Effector memory CD4-positive, alpha-beta T cell (primary cell): ENCODE measurements around the gene ASTN2.

Experiments
- DNase-seq, 3 donors: peaks; one replicate each; pipeline ENCODE4 v3.0.0-alpha.2; 2020
- H3K27ac ChIP-seq: 2 replicates; pipeline ENCODE4 v1.7.0; 2013; ENCODE audit warnings: mild to moderate bottlenecking, low read length, moderate library complexity; ENCODE audit not compliant: insufficient read depth, poor library complexity, severe bottlenecking
- H3K27me3 ChIP-seq: replicated peaks from 2 replicates; pipeline ENCODE4 v1.7.0; 2013; ENCODE audit warnings: mild to moderate bottlenecking, low read length; ENCODE audit not compliant: insufficient read depth, control insufficient read depth, poor library complexity, severe bottlenecking
- H3K36me3 ChIP-seq: 2 replicates; pipeline ENCODE4 v1.7.0; 2013; ENCODE audit warnings: mild to moderate bottlenecking, low read length, moderate library complexity; ENCODE audit not compliant: control insufficient read depth, insufficient read depth
- H3K4me1 ChIP-seq: 2 replicates; pipeline ENCODE4 v1.7.0; 2013; ENCODE audit warnings: low read length, mild to moderate bottlenecking; ENCODE audit not compliant: control insufficient read depth, insufficient read depth, poor library complexity, severe bottlenecking
- H3K4me3 ChIP-seq: 2 replicates; pipeline ENCODE4 v1.7.0; 2013; ENCODE audit warnings: low read length, low read depth, mild to moderate bottlenecking; ENCODE audit not compliant: insufficient read depth, poor library complexity, severe bottlenecking
- H3K9me3 ChIP-seq: 2 replicates; pipeline ENCODE4 v1.7.0; 2013; ENCODE audit warnings: mild to moderate bottlenecking, low read length, moderate library complexity; ENCODE audit not compliant: control insufficient read depth

ASTN2 gene

GRCh38 chr9:117315236-117315635 lies 99.6 kb downstream of the ASTN2 start:
- Histone ChIP-seq H3K27me3 (no peaks in the 10 kb centered on the region), H3K4me1 (no peaks in the 10 kb centered on the region), H3K4me3 (no peak overlapping the region), H3K9me3 (no peaks in the 10 kb centered on the region), H3K27ac (no peak overlapping the region), H3K36me3 (no peaks in the 10 kb centered on the region)
- DNase-seq, result no peak

DNA sequence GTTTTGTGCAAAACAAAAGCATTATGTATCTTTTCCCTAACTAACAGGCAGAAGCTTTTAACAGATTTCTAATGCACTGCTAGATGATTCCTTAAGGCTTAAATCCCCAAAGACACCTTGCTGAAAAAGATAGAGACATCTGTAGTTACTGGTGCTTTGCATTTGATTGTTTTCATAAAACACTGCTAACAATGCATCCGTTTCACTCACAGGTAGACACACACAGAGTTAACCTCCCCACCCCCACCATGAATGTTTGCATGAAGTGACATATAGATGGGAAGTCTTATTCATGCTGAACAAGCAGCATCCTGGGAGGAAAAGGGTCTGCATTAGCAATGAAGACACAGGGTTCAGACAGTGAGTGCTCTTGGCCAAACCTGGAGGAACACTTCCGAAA lies 100.9 kb downstream of the ASTN2 start:
- Histone ChIP-seq H3K36me3 (no peaks in the 10 kb centered on the region), H3K9me3 (no peaks in the 10 kb centered on the region), H3K4me1 (no peaks in the 10 kb centered on the region), H3K27me3 (no peaks in the 10 kb centered on the region), H3K4me3 (no peak overlapping the region), H3K27ac (no peak overlapping the region)
- no peak for DNase-seq

DNA sequence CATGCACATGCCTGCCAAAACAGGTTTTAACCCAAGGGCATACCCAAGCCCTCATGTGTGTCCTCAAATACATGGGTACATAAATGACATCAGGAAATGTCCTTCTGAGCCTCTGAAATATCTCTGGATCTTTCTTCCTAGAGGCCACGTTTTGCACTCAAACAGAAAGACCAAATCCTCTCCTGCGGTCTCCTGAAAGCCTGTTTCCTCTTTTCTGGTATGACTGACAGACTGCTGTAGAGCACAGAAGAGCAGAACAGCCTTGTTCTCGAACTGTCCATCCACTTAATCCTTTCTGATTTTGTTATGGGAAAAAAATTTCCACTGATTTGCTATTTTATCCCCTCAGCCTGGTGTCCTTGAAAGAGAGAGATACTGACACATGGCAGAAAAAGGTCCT lies 107.2 kb downstream of the ASTN2 start:
- DNase-seq, result no peak
- no peak overlapping the region for H3K27ac ChIP-seq
- no peak overlapping the region for H3K4me3 ChIP-seq
- no peaks in the 10 kb centered on the region for H3K4me1 ChIP-seq
- H3K9me3 ChIP-seq, result no peaks in the 10 kb centered on the region
- no peaks in the 10 kb centered on the region for H3K36me3 ChIP-seq
- no peaks in the 10 kb centered on the region for H3K27me3 ChIP-seq

DNA sequence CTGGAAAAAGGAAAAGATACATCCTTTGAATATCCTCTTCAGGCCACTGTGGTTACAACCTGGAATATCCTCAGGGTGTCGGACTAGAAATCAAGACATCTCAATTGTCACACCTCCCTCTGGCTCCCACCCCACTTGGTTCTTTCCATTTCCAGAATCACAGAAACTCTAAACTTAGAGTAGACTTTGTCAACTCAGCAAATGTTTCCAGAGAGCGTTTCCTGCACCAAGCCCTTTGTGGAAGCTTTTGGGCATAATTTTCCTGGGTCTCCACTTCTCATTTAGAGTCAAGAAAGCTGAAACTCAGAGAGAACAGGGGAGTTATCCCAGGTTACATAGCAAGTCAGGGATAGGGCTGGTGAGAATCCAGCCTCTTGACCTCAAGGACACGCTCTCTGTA lies 108.8 kb downstream of the ASTN2 start:
- no peaks in the 10 kb centered on the region for H3K27me3 ChIP-seq
- no peak for DNase-seq
- H3K27ac ChIP-seq, result no peak overlapping the region
- H3K36me3 ChIP-seq, result no peaks in the 10 kb centered on the region
- no peaks in the 10 kb centered on the region for H3K9me3 ChIP-seq
- no peaks in the 10 kb centered on the region for H3K4me1 ChIP-seq
- H3K4me3 ChIP-seq, result no peak overlapping the region

DNA sequence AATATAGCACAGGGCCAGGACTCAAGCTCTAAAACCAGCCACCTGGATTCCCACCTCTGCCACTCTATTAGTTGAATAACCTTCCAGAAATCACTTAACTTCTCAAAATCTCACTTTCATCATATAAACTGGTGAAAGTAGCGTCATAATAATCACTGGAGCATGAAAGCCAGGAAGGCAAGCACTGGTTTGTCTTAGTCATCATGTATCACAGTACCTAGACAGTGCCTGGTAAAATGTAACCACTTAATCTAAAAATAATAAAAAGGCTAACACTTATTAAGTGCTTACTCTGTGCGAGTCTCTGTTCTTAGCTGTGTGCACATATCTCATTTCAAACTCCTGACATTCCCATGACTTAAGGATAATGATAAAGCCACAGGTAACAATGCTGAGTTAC lies 109.4 kb downstream of the ASTN2 start:
- no peaks in the 10 kb centered on the region for H3K27me3 ChIP-seq
- H3K27ac ChIP-seq, result no peak overlapping the region
- no peak overlapping the region for H3K4me3 ChIP-seq
- no peaks in the 10 kb centered on the region for H3K36me3 ChIP-seq
- no peaks in the 10 kb centered on the region for H3K4me1 ChIP-seq
- H3K9me3 ChIP-seq, result no peaks in the 10 kb centered on the region
- no peak for DNase-seq

DNA sequence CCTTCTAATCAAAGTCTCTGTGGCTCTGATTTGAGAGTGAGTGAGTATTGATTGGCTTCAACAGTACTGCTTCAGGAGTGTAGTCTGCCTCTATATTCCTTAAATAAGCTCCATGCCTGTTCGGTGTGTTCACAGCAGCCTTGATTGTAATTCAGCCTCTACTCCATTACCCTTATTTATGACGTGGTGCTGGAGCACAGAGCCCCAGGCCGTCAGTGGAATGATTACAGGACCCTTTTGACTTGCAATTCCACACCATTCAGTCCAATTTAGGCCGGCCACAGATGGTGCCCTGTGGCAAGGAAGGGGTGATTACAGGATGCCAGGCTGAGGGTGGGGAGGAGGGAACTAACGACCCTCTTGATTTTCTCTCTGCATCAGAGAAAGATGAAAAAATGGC lies 110.3 kb downstream of the ASTN2 start:
- no peaks in the 10 kb centered on the region for H3K4me1 ChIP-seq
- no peaks in the 10 kb centered on the region for H3K36me3 ChIP-seq
- H3K27me3 ChIP-seq, result no peaks in the 10 kb centered on the region
- DNase-seq, result no peak
- no peak overlapping the region for H3K4me3 ChIP-seq
- no peaks in the 10 kb centered on the region for H3K9me3 ChIP-seq
- H3K27ac ChIP-seq, result no peak overlapping the region

DNA sequence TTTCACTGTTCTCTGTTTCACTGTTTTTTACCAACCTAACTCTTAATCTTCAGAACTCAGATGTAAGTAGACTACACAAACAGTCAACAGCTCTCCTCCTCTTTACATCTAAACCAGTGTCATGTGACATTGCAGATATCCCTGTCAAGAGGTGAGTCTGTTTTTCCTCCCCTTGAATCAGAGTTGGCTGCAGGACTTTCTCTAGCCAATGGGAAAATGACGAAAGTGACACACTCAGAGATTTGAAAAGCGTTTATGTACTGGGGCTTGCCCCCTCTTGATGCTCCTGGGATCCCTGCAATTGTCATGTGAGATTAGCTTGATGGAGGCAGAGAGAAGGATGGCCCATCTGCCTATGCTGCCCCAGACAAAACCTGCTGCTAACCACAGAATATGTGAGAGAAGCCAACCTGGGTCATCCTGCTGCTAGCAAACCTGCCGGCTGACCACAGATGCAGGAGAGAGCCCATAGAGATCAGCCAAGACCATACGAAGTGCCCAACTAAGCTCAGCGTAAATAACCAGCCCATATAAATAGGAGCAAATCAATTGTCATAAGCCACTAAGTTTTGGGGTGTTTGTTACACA lies 111.1 kb downstream of the ASTN2 start:
- H3K4me1 ChIP-seq, result no peaks in the 10 kb centered on the region
- H3K27me3 ChIP-seq, result no peaks in the 10 kb centered on the region
- H3K4me3 ChIP-seq, result no peak overlapping the region
- H3K36me3 ChIP-seq, result no peaks in the 10 kb centered on the region
- no peak for DNase-seq
- no peaks in the 10 kb centered on the region for H3K9me3 ChIP-seq
- H3K27ac ChIP-seq, result no peak overlapping the region

- Histone ChIP-seq H3K9me3 (no peaks in the 10 kb centered on the region), H3K4me1 (no peaks in the 10 kb centered on the region), H3K27me3 (no peaks in the 10 kb centered on the region), H3K27ac (no peak overlapping the region), H3K4me3 (no peak overlapping the region), H3K36me3 (no peaks in the 10 kb centered on the region)
- no peak for DNase-seq
These were observed 112.4 kb downstream of the ASTN2 start for GRCh38 chr9:117302487-117302886.

GRCh38 chr9:117300371-117301110 lies 114.3 kb downstream of the ASTN2 start:
- no peaks in the 10 kb centered on the region for H3K27me3 ChIP-seq
- H3K27ac ChIP-seq, result no peak overlapping the region
- no peaks in the 10 kb centered on the region for H3K9me3 ChIP-seq
- H3K4me1 ChIP-seq, result no peaks in the 10 kb centered on the region
- no peak overlapping the region for H3K4me3 ChIP-seq
- H3K36me3 ChIP-seq, result no peaks in the 10 kb centered on the region
- DNase-seq, result no peak

DNA sequence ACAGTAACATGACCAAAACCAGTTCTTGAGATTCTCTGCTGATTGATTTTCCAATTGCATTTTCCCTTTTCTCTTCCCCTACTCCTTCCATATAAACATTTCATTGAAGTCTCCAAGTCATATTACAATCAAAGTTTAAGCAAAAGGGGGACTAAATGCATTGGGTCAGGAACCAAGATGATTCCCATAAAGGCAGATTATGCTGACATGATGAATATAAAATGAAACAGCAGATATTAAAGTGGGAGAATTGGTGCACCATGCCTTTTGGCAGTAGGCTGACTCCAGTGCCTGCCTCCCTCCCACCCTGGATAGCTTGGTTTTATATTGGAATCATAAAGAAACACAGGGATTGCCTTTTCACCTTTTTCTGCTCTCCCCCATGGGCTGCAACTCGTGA lies 118.4 kb downstream of the ASTN2 start:
- Histone ChIP-seq H3K27ac (no peak overlapping the region), H3K27me3 (no peaks in the 10 kb centered on the region), H3K4me1 (no peaks in the 10 kb centered on the region), H3K9me3 (peaks cover 4% of the 10 kb centered on the region), H3K4me3 (no peak overlapping the region), H3K36me3 (no peaks in the 10 kb centered on the region)
- no peak for DNase-seq
